GM12875 (cell line): Measurements from ENCODE around the gene OR13H1.

ENCODE experiments used
- H3K4me3 ChIP-seq: one replicate; pipeline ENCODE4 v1.5.1; 2011; ENCODE audit warnings: low read depth, low read length, control low read depth
- CTCF ChIP-seq: IDR thresholded peaks from 2 replicates; pipeline ENCODE4 v1.5.1; 2011; ENCODE audit warnings: low read depth, mild to moderate bottlenecking, control low read depth, inconsistent platforms, low read length, moderate library complexity, borderline replicate concordance; ENCODE audit not compliant: insufficient read depth

OR13H1 gene

DNA sequence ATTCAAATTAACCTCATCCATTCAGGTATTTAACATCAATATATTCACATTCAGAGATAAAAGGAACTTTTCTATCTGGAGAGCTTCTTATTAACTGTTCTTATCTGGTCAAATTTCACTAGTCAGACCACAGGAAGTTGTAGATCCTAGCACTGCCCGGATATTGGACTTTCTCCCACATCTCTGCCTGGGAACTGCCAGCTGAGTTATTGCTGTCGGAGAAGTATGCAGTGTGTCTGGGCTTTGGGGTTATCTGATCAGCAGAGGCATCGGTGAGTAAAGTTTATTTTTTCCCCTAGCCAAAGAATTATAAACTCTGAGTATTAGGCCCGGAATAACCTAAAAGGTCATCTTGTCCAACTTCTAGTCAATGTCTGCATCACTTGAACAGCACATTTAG lies 45.1 kb downstream of the OR13H1 start:
- H3K4me3 ChIP-seq: no peak overlapping the region

More for the DNA sequence above, 45.1 kb downstream of the OR13H1 start:
- no peak for TF ChIP-seq CTCF
